K562 (cell line): ENCODE measurements around the gene SERPINH1.

Experiments
- CBX5 ChIP-seq: IDR thresholded peaks from 2 replicates; pipeline ENCODE4 v1.6.1; 2014; ENCODE audit warnings: low read depth, borderline replicate concordance
- YY1 ChIP-seq, 3 experiments: IDR thresholded peaks; 2 replicates each; pipeline ENCODE4 v1.6.1; 2011; ENCODE audit warnings: low read length in 2 of 3, mild to moderate bottlenecking in 2 of 3, moderate library complexity in 2 of 3, borderline replicate concordance in 1 of 3, control low read depth in 1 of 3, low read depth in 1 of 3; ENCODE audit not compliant: insufficient read depth in 3 of 3, insufficient replicate concordance in 2 of 3, control insufficient read depth in 1 of 3, insufficient read length in 1 of 3; ENCODE audit errors: extremely low read depth in 1 of 3

DNA sequence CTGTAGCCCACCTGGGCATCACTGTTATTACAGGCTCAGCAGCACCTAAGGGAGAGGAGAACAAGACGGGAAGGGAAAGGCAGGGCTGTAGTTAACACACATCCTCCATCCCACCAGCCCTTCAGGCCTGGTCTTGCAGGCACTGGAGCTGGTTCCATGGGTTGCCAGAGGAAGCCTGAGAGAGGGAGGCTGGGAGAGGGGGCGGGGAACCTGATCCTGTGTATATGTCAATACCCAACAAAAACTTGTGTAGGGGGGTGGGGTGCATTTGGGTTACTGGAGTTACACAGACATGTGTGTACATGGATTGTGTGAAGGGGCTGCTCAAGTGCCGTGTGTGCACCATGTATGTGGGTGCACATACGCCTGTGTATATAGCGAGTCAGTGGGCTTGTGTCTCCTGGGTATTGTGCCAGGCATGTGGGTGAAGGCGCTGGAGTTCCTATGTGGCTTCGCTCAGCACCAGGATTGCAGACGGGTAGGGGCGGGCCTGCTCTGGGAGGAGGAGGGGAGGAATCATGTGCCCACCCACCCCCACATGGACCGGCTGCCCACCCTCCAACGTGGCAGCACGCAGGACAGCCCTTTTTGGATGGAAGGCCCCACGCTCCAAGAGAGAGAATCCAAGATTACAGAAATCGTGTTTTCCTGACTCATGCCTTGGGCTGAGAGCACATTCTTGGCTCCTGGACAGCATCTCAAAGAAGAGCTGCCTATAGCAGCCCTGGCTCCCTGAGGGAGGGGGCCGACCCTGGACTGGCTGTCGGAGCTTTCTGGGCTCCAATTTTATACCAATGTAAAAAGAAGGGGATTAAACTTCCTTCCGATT lies 4.2 kb upstream of the SERPINH1 start:
- no peak for TF ChIP-seq YY1 (IDR thresholded peaks at IDR 0.05; ENCODE audit: borderline replicate concordance in 1 of 3, control insufficient read depth in 1 of 3, extremely low read depth in 1 of 3, insufficient read depth in 3 of 3, insufficient read length in 1 of 3, insufficient replicate concordance in 2 of 3, low read depth in 1 of 3, low read length in 2 of 3)
- TF ChIP-seq CBX5 = no peak
